NCI-H2227 (cell line): ENCODE data around the gene KAT6B.
"Not testable (repeated sequence)": the region's sequence is repeated elsewhere in the genome, so short reads cannot be mapped to it uniquely, and the experiment has no call there.

ENCODE experiments used
- DNase-seq: peaks from one replicate; lab custom pipeline; 2025; ENCODE audit not compliant: unreplicated experiment; lab: John Stamatoyannopoulos, UW

Gene KAT6B

DNA sequence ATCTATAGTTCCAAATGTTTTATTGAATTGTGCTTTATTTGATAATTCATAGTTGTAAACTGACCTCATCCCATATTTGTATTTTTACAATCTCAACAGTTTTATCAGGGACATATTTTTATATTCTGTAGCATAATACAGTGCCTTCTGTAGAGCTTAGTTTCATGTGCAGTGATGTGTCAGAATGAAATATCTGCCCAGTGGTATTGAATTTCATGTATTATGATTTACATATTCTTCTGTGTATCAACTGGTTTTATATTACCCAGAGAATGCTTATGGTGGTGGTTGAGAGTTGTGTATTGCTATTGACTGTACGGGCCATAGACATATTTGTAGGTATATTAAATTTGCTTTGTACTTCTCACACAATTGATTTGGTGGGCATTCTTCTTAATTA lies 89.9 kb downstream of the KAT6B start:
- no peak for DNase-seq

DNA sequence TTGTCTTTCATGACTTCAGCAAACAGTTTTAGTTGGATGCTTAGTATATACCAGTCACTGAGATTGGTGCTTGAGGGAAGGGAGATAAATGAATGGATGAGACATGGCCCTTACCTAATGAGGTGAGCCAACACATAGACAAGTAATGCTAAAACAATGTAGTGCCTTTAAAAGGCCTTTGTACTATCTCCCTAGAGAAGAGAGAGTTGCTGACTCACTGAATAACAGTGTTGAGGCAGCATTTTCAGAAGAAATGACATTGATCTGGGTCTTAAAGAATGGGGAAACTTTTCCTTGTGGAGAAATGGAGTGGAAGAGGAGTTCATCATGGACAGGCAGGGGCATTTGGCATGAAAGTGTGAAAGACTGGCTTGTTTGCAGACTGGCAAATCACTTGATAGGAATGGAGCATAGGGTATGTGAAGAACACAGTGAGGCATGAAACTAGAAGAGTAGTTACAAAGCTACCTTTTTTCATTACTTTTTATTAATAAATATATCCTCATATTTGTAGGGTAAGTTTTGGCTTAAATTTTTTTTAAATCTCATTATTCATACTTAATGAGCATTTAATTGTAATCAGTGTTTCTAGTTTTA lies 91.2 kb downstream of the KAT6B start:
- DNase-seq, result no peak

DNA sequence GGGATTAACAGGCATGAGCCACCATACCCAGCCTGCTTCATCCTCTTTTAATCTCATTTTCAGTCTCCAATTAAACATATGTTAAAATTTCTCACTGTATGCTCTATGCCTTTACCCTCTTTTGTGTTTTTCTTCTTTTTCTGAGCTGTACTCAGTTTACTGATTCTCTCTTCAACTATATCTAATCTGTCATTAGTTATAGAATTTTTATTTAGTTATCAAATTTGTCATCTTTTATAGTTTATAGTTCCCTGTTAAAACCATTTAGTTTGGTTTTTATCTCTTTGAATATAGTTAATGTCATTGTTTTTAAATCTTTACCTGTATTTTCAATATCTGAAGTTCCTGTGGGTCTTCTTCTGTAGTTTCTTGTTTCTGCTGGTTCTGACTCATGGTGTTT lies 93.3 kb downstream of the KAT6B start:
- DNase-seq, result no peak

DNA sequence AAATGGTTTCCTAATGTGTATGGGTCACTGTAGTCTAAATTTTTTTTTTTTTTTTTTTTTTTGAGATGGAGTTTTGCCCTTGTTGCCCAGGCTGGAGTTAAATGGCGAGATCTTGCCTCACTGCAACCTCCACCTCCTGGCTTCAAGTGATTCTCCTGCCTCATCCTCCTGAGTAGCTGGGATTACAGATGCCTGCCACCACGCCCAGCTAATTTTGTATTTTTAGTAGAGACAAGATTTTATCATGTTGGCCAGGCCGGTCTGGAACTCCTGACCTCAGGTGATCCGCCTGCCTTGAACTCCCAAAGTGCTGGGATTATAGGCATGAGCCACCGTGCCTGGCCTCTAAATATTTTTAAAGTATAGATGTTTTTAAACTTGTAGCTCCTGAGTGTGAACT lies 94.7 kb downstream of the KAT6B start:
- DNase-seq, result not testable (repeated sequence)

DNA sequence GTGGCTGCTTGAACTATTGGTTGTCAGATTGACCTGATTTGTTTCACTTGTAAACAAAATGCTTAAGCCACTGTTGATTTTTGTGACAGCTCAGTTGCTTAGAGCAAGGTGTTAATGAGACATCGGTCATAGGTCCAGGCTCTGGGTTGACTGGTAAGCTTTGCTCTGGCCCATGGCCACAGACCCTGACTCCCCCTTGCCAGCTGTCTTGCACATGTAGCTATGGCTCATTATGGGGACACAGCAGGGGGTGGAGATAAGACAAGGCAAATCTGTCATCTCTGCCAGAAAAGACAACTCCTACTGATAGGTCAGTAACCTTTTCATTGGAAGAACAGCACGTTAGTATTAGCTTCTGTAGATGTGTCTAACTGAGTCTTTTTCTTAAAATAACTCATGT lies 95.3 kb downstream of the KAT6B start:
- DNase-seq, result peak; percentile 9

DNA sequence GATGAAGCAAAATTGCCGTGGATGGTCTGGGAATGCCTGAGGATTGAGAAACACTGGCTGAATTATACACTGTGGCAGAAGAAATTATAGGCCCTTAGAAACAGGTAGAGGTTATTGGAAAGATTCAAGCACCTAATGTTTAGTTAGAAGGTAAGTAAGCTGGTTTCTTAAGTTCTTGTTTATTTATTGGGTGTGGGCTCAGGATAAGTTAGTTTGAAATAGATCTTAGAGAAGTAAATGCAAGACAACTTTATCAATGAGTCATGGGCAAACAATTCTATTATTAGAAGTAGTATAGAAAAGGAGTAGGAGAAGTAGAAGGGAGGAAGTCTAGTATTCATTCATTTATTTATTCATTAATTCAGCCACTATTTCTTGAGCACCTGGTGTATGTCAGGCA lies 96.5 kb downstream of the KAT6B start:
- no peak for DNase-seq

DNA sequence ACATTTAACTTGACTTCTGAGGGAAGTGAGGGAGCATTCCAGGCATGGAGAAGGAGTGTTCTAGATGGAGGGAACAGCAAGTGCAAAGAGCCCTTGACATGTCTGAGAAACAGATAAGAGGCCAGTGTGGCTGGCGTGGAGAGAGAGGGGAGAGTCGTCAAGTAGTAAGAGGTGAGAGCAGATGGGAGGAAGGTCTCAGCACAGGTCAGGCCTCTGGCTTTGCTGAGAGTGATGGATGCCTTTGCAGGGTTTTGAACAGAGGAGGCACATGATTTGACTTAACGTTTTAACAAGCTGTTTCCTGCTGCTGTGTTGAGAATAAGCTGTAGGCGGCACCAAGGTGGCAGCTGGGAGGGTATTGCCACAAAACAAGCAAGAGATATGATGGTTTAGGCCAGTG lies 97.2 kb downstream of the KAT6B start:
- DNase-seq, result peak; percentile 32

DNA sequence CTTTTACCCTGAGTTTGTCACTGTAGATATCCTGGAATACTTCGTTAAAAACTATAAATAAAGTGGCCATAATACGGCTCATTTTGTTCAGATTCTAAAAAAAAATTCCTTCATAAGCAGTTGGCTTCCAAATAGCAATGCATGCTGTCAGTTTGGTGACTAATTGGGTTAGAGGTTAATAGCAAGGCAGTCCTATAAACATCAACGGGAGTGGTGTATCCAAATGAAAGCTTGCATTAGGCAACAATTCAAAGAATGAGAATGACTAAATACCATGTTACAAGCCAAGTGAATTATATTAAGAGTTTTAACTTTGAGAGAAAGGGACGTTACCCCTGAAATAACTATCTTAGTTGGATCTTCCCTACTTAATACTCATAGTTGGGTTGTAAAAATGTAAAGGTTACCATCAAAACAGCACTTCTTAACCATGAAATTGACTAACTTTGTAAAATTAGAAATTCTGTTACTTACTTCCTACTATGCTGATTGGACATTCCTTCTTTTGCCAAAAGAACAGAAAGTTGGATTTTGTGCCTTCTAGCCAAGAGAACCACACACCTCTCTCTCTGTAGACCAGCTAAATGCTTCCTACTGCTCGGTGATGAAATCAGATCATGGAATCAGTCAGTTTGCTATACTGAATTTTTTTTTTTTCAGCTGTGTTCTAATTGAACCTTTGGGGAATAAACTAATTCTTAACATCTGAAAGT lies 98.0 kb downstream of the KAT6B start:
- DNase-seq, result no peak

DNA sequence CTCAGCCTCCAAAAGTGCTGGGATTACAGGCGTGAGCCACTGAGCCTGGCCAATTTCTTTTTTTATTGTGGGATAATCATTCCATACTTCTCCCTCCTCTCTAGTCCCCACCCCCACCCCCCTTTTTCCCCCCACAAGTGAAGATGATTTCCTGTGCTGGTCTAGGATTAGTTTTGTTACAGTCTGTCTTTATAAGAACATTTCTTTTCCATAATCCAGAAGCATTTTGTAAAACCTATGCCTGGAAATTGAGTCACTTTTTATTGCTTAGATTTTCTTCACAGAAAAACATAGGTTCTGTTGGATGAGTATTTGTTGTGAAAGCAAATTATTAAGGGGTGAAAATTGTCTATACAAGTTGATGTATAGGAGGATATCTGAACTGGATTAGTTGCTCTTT lies 98.9 kb downstream of the KAT6B start:
- no peak for DNase-seq

DNA sequence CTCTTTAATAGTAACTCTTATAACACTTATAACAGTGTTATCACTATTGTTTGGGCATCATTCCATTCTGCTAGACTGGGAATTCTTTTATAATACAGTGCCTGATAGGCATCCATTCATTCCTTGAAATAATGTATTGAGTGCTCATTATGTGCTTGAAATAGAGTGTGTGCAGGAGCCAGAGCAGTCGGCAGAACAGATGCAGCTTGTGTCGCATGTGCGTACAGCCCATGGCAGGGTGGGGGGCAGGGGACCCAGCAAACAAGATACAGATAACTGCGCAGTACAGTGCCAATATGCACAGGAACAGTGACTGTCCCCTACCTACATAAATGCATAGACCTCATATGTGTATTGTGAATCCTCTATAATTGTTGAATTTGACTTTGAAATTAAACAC lies 99.3 kb downstream of the KAT6B start:
- peak; percentile 47 for DNase-seq

DNA sequence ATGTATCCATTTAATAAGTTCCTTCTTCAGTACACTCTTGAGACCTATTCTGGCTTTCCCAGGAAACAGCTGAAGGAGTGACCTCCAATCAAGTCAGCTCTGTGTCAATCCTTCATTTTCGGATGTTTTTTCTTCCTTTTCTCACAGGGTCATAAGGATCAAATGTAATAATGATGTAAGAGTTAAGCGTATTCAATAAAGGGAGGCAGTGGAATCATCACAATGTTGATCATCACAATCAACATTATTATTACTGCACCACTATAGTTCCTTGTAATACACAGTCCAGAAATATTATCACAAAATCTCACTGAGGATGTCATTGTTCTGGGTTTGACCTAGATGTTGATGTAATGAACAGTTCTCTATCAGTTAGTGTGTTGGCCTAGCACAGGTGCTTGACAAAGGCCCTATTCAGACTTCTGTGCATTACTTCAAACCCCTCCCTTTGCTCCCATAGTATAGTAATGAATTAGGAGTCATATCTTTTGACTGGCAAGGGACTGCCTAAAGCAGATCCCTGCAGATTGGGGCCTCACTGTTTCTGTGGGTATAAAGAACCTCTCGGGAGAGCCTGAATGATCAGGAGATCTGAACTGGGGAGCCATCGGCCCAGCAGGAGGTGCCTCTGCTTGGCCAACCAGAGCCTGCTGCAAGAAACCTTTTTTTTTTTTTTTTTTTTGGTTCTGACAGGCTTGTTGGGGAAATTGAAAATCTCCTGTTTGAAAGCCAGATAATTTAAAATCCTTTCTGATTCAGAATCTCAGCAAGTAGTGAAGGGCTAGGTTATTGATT lies 100.6 kb downstream of the KAT6B start:
- no peak for DNase-seq

DNA sequence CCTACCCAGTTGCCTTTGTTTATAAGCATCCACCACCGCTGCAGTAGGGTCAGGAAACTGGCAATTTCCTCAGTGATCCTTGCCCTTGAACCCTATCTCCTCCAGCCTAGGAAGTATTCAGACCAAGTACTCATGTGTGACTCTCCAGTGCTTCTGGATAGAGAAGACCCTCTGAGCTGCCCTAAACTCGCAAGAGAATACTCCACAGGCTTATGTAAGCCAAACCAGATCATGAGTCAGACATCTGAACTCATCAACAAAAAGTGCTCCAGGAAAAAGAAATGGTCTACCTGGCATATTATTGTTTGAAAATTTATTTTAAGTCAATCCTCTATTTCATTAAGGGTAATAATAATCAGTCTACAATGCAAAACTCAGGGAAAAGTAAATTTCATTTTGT lies 101.3 kb downstream of the KAT6B start:
- DNase-seq, result no peak

DNA sequence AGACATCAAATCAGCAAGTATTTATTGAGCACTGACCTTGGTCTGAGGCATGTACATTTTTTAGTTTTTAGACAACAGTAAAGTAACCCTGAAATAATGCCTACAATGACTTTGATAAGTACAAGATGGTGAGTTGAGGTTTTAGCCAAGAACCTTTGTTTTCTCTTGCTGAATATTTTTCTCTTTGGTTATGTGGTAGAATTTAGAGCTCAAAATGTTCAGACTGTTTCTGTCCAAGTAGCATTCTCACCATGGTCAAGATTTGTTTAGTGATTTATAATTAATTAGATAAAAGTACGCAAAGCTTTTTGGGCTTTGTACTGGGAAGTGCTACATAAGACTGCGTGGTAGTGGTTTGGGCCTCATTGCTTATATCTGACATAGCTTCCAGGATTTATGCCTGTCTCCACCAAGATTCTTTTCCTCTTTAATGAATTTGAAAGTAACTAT lies 102.4 kb downstream of the KAT6B start:
- DNase-seq, result no peak

DNA sequence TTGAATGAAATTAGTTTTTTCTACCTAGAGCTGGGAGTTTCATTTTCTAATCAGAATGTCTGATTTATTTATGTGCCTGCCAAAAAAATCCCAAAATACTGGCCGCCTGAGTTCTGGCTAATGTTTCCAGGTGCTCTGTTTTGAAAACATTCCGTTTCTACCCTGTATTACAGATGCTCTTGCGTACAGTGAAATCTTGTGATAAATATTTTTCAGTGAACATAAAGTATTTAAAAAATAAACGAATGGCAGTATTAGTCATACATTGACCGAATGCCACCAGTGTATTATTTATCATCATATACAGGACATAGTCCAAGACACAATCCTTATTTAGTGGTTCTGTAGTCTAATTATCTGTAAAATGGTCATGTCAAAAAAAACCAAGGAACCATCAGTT lies 102.8 kb downstream of the KAT6B start:
- DNase-seq, result no peak

DNA sequence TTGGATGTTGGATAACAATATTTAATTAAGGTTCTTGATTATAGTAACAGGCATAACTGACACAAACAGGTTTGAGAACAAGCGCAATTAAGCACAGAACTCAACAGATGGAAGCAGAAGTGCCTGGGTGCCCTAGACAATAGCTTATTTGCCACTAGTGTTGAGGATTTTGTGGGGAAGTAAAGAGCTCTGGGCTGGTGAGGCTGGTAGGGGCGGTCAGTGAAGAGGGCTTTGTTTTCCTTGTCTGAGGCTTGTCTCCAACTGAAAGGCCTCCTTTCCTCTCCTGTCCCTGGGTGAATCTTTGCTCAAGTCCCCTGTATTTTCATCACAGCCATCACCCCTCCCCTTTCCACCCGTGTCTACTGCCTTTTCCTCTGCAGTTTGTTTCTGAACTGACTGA lies 104.6 kb downstream of the KAT6B start:
- no peak for DNase-seq

DNA sequence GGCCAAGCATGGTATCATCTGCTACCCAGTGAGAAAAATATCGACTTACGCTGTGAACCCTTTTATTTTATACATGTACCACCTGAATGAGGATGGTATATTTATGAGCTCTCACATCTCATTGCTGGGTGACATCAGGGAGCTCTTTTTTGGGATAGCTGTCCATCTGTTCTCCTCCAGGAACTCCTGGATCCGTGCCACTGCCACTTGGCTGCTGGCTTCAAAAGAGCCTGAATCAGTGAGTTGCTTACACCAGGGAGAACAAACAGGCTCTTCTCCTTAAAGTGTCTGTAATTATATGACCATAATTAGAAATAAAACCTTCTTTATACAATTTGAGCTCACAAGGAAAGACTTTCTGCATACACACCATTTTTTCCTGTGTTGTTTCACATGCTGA lies 106.2 kb downstream of the KAT6B start:
- DNase-seq, result no peak

DNA sequence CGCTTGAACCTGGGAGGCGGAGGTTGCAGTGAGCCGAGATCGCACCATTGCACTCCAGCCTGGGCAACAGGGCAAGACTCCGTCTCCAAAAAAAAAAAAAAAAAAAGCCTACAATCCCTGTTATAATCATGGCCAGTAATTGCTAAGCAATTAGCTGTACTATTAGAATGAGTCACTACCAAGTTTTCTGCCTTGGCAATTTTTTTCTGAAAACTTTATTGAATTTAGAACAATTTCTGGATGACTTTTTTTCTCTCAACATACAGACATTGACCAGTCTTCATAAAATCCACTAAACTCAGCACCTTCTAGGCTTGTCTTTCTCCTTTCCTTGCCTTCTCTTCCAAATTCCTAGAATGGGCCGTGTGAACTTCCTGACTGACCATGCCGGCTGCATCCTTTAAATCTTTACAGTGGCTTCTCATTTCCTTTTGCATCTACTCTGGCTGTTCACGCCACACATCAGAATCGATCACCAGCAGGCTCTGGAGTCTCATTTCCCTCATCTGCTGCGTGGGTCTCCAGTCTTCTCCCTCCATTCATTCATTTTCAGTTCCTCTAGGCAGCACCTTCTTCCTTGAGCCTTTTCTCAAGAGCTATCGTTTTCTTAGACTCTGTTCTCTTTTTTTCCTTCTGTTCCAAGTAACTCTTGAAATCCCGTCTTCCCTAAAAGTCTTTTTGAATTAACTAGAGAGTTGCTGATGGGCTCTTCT lies 107.9 kb downstream of the KAT6B start:
- DNase-seq, result no peak

DNA sequence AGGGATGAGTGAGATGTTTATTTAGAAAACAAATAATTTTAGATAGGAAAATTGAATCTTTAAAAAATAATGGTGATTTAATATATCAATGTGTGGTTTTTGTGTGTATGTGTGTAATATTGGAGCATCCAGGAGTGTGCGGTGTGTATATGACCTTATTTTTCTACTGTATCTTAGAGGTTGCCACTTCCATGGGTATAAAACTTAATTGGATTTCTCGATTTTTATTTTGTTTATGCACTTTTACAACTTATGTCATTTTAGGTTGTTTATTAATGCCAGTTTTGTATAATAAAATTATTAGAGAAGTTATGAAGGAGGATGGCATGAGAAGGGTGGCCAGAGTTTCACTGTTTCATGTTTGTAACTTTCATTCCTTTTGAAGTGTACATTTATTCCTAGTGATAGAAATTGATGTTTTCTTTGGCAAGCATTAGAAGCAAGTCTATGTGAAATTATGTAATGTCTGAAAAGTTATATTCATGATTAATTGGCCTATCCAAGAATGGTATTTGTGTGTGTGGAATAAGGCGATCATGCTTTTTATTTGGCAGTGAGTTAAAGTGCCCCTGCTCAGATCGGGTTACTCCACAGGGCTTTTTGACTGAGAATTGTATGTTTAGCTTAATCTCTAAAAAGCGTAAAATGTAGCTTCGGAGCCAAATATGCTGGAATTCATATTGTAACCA lies 110.3 kb downstream of the KAT6B start:
- no peak for DNase-seq

DNA sequence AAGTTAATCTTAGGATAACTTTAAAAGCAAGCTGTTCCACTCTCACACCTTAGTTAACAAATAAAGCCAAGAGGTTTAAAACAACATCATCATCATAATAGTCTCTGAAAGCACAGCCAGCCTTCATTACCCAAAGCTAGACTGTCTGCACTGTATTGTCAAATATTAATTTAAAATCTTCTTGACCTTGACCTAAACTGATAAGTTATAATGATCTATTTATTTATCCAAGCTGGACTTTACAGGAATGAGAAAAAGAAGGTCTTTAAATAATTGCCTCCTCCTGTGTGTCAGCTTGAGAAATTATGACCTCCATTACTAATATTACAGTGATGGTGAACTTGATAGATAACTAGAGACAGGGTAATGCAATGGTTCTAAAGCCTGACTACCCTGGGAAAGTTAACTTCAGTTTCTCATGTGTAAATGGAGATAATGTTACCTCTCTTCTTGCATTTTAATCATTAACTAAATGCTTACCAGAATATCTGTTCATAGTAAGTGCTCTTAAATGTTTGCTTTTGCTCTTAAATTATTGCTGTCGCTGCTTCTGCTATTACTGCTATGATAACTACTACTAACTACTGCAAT lies 111.0 kb downstream of the KAT6B start:
- DNase-seq, result no peak

DNA sequence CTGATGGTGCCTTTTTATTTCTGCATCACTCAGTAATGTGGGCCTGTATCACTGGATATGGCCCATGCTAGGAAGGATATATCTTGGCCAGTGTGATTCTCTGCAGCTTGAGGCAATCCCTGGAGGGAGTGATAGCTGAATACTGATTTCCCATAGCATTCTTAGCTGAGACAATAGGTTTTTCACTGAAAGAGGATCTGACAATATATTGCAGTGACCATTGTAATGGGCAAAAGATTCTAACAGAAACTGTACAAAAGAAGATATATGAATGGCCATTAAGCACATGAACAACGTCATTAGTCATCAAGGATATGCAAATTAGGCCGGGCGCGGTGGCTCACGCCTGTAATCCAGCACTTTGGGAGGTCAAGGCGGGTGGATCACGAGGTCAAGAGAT lies 117.8 kb downstream of the KAT6B start:
- DNase-seq, result no peak
